HG03442 (cell line): Measurements from ENCODE around the gene ZNF135.
A peak's percentile ranks its signal among the peaks of the same experiment; 100 is the strongest.

Experiments
- ATAC-seq: cut with Tn5 transposase; IDR thresholded peaks from one replicate; pipeline ENCODE4 v1.9.1; 2021; ENCODE audit warnings: mild to moderate bottlenecking, moderate library complexity; ENCODE audit not compliant: unreplicated experiment

ZNF135 gene

DNA sequence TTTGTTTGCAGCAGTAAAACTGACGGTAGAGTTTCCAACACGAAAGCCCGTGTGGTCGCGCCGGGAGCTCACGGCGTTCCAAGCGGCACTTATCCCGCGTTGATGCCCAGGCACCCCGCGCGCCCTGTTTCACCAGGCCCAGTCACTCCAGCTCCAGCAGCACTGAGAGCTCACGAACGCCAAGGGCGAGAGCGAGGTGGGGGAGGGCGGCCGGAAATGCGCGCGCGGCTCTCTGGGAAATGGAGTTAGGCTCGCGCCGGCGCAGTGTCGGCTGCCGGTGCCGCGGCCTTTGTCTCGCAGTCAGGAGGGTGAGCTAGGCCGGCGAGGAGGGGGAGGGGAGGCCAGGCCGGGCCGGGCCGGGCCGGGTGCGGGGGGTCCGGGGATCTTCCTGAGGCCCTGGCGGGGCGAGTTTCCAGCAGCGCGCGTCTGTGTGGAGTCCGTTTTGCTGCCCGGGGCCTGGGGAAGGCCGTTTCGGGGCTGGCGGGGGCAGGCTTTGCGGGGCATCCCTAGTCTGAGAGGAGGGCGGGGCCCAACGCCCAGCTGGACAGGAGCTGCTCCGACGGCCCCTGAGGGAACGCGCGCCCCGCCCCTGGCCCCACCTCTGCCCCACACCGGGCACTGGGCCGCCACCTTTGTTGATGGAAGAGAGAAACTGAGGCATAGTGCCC lies at the start of gene ZNF135:
Gene ZNF135 (plus strand): TSS at position 280 of the 668 bp plus-strand sequence. CDS start 721 bp downstream, outside the sequence.
- no peak for ATAC-seq

DNA sequence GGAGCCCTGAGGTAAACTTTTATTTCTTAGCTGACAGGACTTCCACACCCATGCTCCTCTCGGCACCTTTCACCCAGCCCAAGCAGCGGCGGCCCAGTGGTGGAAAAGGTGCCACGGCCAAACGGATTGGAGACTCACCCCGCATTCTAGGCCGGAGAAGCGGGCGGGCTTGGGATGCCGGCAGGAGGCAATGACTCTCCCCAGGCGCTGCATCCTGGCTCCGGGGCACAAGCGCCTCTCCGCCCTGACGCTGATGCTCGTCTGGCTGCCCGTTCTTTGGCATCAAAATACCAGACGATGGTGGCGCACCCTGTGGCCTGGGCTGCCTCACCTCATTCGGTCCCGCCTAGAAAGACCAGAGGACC lies 49.8 kb upstream of the ZNF135 start:
- ATAC-seq, result no peak

DNA sequence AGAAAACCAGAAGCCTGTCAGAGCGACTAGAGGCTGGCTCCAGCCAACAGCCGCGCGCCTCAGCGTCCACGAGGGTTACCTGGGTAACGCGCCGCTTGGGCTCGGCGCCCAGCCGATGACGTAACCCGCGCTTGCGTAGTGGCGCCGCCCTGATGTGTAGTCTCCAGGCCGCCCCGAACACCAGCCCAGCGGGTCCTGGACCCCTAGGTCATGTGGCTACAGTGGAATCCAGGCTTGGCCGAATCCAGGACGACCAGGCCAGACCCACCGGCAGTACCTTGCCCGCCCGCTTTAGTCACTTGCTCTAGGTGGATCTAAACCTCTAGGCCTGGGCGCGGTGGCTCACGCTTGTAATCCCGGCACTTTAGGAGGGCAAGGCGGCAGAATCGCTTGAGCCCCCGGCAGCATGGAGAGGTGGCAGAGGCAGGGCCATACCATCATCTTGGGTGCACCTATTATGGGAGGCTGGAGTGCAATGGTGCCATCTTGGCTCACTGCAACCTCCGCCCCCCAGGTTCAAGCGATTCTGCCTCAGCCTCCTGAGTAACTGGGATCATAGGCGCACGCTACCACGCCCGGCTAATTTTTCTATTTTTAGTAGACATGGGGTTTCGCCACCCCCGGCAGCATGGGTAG lies 49.3 kb upstream of the ZNF135 start:
- peak; percentile 68 for ATAC-seq

DNA sequence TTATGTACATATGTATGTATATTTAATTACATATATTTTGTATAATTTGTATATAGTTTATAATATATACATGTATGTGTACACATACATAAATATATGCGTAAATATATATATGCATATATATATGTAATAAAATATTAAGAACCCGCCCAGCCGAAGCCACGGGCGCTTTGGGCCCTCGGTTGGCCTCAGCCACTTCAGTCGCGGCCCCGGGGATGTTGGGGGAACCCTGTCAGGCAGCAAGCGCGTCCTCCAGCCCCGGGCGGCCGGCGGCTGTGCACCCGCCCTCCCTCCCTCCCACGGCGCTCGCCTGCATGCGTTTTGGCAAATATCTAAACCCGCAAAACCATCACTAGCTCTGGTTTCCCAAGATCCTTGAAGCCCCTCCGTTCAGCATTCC lies 48.6 kb upstream of the ZNF135 start:
- no peak for ATAC-seq

DNA sequence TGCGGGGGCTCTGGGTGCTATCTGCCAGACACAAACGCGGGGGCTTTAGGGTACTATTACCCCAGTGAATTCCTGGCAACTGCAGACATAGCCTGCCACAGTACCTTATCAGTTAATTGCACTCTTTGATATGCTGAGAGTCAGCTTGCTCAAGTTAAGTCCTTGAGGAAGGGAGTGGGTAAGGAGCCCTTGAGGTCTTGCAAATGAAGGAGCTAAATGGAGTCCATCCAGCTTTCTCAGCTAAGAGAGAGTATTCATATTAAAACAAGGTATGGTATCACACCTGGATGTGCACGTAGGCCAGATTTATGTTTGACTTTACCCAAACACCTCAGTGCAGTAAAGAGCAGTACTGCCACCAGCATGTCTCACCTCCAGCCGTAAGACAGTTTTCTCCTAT lies 44.9 kb upstream of the ZNF135 start:
- ATAC-seq, result no peak

DNA sequence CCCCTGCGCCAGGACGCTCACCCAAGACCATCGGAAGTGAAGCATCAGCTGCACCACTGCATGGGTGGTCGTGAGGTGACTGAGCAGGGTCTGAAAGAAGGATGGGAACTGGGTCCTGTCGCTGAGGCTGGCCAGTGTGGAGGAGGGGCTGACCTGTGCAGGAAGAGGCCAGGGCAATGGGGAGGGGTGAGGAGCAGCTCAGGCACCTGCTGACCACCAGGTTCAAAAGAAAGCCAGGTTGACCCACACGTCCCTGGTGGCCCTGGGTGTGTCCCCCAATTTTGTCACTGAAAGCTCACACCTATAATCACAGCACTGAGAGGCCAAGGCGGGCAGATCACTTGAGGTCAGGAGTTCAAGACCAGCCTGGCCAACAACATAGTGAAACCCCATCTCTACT lies 39.0 kb upstream of the ZNF135 start:
- no peak for ATAC-seq

DNA sequence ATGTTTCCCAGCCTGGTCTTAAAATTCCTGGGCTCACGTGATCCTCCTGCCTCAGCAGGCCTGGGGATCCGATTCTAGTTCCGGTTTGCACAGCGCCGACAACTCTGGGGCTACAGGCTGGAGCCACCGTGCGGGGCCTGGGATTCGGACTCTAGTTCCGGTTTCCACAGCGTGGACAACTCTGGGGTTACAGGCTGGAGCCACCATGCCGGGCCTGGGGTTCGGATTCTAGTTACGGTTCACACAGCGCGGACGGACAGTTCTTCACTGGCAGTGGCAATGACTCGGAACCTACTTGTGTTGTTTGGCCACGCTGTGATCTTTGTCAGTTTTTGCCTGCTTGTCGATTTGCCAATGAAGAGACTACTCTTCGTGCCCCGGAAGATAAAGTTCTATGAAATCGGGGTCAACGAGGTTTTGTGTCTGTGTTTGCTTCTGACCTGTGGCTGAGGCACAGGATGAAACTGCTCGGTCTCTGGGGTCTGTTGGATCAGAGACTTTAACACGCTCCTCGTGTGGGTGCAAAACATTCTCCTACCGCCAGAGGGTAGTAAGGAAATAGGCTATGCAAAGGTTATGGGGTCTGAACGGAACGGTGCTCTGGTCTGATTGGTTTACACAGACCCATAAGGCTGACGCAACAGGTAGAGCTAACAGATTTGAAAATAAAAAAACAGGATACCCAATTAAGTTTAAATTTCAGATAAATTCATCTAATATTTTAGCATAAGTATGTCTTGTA lies 37.4 kb upstream of the ZNF135 start:
- ATAC-seq, result no peak

DNA sequence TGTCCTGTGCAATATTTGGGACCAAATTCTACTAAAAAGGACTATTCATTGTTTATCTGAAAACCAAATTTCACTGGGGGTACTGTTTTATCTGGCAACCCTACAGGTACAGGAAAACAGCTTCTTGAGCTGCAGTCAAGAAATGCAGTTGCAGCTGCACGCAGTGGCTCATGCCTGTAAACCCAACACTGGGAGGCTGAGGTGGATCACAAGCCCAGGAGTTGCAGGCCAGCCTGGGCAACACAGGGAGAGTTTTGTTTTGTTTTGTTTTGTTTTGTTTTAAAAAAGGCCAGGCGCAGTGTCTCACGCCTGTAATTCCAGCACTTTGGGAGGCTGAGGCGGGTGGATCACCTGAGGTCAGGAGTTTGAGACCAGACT lies 36.8 kb upstream of the ZNF135 start:
- ATAC-seq, result no peak

DNA sequence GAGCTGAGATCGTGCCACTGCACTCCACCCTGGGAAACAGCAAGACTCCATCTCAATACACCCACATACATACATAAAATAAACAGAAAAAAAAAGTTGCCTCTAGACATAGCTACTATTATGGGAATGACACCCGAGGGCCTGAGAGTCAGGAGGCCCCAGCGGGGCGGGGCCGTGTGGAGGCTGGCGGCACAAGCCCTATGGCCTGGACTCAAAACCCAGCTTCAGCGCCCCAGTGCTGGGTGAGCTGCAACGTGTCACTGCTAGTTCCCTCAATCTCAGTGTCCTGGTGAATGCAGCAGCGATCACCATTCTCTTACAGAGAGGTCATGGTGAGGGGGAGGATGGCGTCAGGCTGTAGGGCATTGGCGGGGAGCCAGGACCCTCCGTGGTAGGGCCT lies 34.4 kb upstream of the ZNF135 start:
- no peak for ATAC-seq

DNA sequence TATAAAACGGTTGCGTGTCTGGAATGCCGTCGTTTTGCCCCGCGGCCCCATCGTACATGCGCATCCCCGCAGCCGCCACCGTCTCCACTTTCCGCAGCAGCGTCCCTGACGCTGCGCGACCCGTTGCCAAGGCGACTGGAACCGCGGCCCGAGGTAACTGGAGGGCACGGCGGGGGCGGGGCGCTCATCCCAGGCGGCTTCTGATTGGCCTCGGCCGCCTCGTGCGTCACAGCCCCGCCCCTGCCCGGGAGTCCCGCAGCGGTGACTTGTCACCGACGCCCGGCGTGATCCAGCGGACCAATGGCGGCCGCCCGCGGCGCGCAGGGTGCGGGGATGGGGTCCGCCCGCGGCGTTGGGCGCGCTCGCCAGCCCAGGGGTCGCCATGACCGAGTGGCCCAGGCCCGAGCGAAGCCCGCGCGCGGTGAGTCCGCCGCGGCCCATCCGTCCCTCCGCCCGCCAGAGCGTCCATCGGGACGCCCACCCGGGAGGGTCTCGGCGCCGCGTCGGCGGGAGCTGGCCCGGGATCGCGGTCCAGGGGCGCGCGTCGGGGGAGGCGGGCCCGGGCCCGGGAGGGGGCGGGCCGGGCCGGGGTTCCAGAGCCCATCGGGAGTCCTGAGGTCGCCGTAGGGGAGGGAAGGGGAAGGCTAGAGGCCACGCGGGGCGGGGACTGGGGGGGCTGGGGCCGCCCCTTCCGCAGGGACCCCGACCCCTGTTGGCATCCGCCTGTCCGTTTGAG lies 25.2 kb upstream of the ZNF135 start, which contains the start of gene ZSCAN1:
Gene ZSCAN1 (plus strand): TSS at position 285 of the 736 bp plus-strand sequence. CDS start 3,812 bp downstream, outside the sequence.
- ATAC-seq, result no peak

DNA sequence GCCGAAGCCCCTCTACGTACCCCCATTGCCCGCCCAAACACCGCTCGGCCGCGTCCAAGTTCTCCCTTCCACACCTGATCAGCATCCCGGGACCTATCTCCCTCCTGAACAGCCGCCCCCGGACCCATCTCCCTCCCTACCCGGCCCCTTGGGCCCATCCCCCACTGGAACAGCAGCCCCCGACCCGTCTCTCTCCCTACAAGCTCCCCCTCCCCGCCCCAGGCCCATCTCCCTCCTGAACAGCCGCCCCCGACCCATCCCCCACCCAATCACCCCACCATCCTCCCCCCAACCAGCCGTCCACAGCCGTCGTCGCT lies 24.6 kb upstream of the ZNF135 start:
- ATAC-seq, result no peak

DNA sequence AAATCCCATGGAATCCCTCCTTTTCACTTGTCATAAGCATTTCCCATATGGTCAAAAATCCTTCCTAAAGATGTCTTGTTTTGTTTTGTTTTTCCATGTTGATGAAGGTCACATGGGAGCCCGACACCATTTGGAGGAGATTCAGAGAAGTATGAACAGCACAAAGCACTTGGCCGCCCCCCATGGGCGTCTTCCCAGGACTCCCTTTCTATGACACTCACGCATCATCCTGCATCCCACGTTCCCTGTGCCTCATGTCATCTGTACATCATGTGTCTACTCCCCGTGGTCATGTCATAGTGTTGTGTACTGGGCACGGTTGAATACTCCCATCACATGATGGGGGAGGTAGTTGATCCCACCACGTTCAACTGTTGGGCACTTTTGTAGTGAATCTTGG lies 23.2 kb upstream of the ZNF135 start:
- no peak for ATAC-seq

DNA sequence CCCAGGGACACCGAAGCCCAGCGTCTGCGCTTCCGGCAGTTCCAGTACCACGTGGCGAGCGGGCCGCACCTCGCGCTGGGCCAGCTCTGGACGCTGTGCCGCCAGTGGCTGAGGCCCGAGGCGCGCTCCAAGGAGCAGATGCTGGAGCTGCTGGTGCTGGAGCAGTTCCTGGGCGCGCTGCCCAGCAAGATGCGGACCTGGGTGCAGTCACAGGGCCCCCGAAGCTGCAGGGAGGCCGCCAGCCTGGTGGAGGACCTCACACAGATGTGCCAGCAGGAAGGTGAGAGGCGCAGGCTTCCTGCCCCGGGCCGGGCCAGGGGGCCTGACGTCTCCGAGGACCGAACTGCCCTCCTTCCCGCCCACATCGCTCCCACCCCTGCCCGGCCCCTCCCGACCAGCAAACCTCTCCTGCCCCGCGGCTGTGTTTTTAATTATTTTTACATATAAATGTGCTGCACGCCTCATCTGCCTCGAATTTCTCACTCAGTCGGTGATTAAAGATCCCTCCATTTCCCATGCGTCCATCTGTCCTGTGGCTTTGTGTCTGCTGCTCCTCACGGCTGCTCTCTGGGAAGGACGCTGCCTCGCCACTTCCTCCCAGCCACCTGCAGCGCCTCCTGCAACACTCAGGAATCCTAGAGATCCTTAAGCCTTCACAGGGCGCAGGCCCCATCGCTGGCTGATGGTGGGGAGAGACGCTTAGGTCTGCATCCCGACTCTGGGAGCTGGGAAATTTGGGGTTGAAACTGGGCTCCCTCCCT lies 21.0 kb upstream of the ZNF135 start:
- no peak for ATAC-seq

DNA sequence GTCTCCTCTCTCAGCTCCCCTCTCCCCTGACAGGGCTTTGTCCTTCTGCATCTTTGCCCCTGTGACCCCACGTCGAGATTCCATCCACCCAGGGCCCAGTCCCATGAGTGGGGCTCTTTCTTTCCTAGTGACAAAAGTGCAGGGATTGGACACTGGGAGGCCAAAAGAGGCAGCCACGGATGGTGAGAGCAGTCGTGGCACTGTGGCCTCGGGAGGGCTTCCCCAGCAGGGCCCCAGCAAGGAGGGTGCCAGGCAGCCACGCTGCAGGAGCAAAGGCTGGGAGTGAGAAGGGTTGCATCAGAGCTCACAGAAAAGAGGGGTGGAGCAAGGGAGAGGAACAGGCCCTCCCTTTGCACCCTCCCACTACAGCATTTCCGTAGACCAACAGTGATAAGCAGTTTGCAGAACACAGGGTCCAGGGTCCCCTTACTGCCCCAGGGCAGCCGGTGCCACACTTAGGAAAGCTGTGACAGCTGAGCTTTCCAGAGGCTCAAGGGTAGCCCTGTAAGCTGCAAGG lies 20.3 kb upstream of the ZNF135 start:
- ATAC-seq, result no peak

DNA sequence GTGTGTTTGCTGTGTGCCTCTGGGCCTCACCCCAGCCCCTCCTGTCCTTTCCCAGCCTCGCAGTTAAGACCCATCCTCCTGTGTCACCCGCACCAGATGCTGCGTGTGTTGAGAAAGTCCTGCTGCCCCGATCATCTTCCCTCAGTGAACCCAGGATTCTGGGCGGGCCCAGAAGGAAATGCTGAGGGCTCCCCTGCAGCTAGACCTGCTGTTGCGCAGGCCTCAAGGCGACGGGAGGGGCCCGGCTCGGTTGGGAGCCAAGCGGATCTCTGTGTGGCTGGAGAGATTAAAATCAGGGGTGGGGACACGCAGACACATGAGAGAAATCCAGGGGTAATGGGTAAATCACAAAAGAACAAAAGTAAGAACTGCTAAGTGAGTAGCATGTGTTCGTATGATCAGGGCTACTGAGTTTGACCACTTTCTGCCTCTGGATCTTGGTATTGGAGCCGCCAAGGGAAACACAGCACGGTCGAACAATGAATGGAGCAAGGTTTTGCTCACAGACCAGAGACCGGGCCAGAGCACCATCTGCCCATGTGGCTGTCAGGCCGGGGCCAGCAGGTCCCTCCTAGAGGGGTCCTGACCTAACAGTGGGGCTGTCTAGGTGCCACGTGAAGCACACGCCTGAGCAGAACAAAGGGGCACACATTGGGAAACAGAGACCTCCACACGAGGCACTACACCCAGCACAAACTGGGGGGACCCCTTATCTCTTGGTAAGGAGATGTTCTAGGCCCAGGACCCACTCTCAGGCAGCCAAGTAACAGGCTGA lies 18.1 kb upstream of the ZNF135 start:
- no peak for ATAC-seq

DNA sequence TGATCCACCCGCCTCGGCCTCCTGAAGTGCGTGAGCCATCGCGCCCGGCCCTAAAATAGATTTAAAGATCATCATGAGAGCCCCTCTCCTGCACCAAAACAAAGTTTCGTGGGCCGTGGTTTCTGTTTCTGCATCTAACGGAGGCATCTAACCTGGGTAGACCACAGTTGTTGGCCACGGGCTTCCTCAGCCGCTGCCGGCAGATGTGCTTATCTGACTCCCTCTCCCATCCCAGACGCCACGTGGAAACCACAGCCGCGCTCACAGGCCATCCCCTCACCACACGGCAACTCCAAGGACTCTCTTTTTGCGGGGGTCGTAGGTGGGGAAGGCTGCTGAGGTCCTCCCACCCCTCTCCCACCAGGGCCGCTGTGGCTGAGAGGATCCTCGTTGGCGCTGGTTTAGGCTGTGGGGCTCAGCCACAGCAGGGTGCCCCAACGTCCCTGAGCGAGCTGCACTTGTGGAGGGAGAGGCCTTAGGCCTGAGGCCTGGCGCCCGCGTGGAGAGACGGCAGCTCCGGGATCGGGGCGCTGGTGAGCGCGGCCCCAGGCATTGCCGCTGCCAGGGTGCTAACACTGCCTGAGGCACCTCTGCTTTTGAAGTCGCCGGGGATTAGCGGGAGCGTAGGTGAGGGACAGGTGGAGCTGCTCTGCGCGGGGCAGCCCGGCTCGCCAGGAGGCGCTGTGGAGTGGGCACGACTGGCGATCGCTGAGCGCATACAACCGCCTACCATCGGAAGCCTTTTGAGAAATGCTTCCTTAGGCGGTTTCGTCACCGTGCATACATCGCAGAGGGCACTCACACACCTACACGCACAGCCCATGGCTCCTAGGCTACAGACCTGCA lies 16.4 kb upstream of the ZNF135 start:
- no peak for ATAC-seq

DNA sequence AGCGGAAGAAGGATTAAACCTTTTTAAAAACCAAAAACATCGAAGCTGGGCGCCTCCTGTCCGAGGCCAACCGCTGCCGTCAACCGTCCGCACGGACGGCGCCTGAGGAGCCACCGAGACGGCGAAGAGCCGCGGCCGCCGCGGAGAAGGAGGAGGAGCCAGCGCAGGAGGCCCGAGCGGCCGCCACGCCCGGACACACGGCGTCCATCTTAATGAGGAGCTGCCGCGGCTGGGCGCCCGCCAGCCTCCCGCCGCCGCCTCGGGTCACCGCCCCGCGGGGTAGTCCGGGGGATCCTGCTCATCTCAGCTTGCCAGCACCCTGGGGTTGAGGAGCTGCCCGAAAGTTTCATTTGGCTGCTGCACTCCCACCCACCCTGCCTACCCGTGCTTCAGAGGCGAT lies 14.7 kb upstream of the ZNF135 start:
- no peak for ATAC-seq

DNA sequence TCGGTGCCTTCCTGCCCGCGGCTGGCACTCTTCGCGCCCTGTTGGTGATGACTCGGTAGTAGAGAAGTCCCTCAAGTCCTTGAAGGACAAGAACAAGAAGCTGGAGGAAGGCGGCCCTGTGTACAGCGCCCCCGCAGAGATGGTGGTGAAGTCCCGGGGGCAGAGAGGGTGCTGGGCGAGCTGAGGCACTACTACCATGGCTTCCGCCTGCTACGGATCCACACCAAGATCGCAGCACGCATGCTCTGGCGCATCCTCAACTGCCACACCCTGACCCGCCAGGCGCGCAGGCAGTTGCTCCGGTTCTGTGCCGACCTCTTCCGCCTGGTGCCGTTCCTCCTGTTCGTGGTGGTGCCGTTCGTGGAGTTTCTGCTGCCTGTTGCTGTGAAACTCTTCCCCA lies 14.2 kb upstream of the ZNF135 start:
- ATAC-seq, result no peak
